Measurements from ENCODE around the gene CPEB3. TPM values are rescaled to one million over a fixed set of nuclear protein-coding genes. Genes with fewer than 3 reads are reported as not detected.
"Not testable (repeated sequence)": the region's sequence is repeated elsewhere in the genome, so short reads cannot be mapped to it uniquely, and the experiment has no call there.

Gene CPEB3
- total RNA-seq, 2 experiments from 2014 or later = 0.66 to 3.2 TPM

GRCh38 chr10:92219559-92219958 lies 71.3 kb downstream of the CPEB3 start:
- intact Hi-C loops (cut with micrococcal nuclease; ENCODE audit: unreplicated experiment) = no loop called here
- H3K79me2 ChIP-seq (ENCODE audit: insufficient read depth, low read depth, low read length) = no peaks in the 10 kb centered on the region
- no peaks in the 10 kb centered on the region for H4K20me1 ChIP-seq (ENCODE audit: insufficient read depth, low read length)
- H3K4me1 ChIP-seq (ENCODE audit: insufficient read depth, low read length, poor library complexity, severe bottlenecking) = no peaks in the 10 kb centered on the region
- no peaks in the 10 kb centered on the region for H3K9me2 ChIP-seq (ENCODE audit: insufficient read depth, low read length)
- no peaks in the 10 kb centered on the region for H3K9me3 ChIP-seq (ENCODE audit: low read length)
- ChIA-PET CTCF (ENCODE audit: unreplicated experiment) (no interaction called here), POLR2A (interaction anchor here (0.6 to 1.4 kb wide), 4 partner anchors 11 to 497 kb away, joined by 3 to 4 read pairs (median 4); no protein-coding TSS in a partner anchor)
- H2AFZ ChIP-seq (ENCODE audit: low read length) = no peak overlapping the region
- no peak for DNase-seq (ENCODE audit: low spot score)
- no peak overlapping the region for H3K27ac ChIP-seq (ENCODE audit: low read depth, low read length, poor library complexity, severe bottlenecking)
- no TSS peak for BruUV-seq (replicated peaks)
- H3K4me3 ChIP-seq (ENCODE audit: low read depth, low read length, poor library complexity, severe bottlenecking) = no peak overlapping the region
- H3K36me3 ChIP-seq (ENCODE audit: insufficient read depth, low read length) = no peaks in the 10 kb centered on the region
- TF ChIP-seq CTCF (conservative IDR thresholded peaks at IDR 0.05; ENCODE audit: low read length) (no peak), EZH2phosphoT487 (IDR thresholded peaks at IDR 0.05; ENCODE audit: borderline replicate concordance, low read depth, low read length) (no peak)
- no peak overlapping the region for H3K4me2 ChIP-seq (ENCODE audit: low read length)

GRCh38 chr10:92218569-92218968 lies 72.3 kb downstream of the CPEB3 start:
- intact Hi-C loops (cut with micrococcal nuclease; ENCODE audit: unreplicated experiment) = no loop called here
- no peaks in the 10 kb centered on the region for H3K4me1 ChIP-seq (ENCODE audit: insufficient read depth, low read length, poor library complexity, severe bottlenecking)
- CTCF ChIA-PET (ENCODE audit: unreplicated experiment) = no interaction called here
- POLR2A ChIA-PET = interaction anchor here (1.1 to 1.4 kb wide), 3 partner anchors 10 to 57 kb away, joined by 4 read pairs; no protein-coding TSS in a partner anchor
- H3K79me2 ChIP-seq (ENCODE audit: insufficient read depth, low read depth, low read length) = no peaks in the 10 kb centered on the region
- no peaks in the 10 kb centered on the region for H4K20me1 ChIP-seq (ENCODE audit: insufficient read depth, low read length)
- TF ChIP-seq CTCF (conservative IDR thresholded peaks at IDR 0.05; ENCODE audit: low read length) = no peak
- TF ChIP-seq EZH2phosphoT487 (IDR thresholded peaks at IDR 0.05; ENCODE audit: borderline replicate concordance, low read depth, low read length) = no peak
- no peak overlapping the region for H2AFZ ChIP-seq (ENCODE audit: low read length)
- no peak overlapping the region for H3K4me3 ChIP-seq (ENCODE audit: low read depth, low read length, poor library complexity, severe bottlenecking)
- H3K4me2 ChIP-seq (ENCODE audit: low read length) = no peak overlapping the region
- no peaks in the 10 kb centered on the region for H3K9me3 ChIP-seq (ENCODE audit: low read length)
- no peak overlapping the region for H3K27ac ChIP-seq (ENCODE audit: low read depth, low read length, poor library complexity, severe bottlenecking)
- H3K9me2 ChIP-seq (ENCODE audit: insufficient read depth, low read length) = no peaks in the 10 kb centered on the region
- DNase-seq (ENCODE audit: low spot score) = no peak
- no peaks in the 10 kb centered on the region for H3K36me3 ChIP-seq (ENCODE audit: insufficient read depth, low read length)
- BruUV-seq (replicated peaks) = no TSS peak

GRCh38 chr10:92216608-92217007 lies 74.3 kb downstream of the CPEB3 start:
- H3K36me3 ChIP-seq (ENCODE audit: insufficient read depth, low read length); CTCF ChIA-PET (ENCODE audit: unreplicated experiment); H3K27ac ChIP-seq (ENCODE audit: low read depth, low read length, poor library complexity, severe bottlenecking); H3K9me3 ChIP-seq (ENCODE audit: low read length); intact Hi-C loops (cut with micrococcal nuclease; ENCODE audit: unreplicated experiment); H3K4me3 ChIP-seq (ENCODE audit: low read depth, low read length, poor library complexity, severe bottlenecking); H4K20me1 ChIP-seq (ENCODE audit: insufficient read depth, low read length); H3K4me1 ChIP-seq (ENCODE audit: insufficient read depth, low read length, poor library complexity, severe bottlenecking); H3K4me2 ChIP-seq (ENCODE audit: low read length); H3K9me2 ChIP-seq (ENCODE audit: insufficient read depth, low read length); H2AFZ ChIP-seq (ENCODE audit: low read length); DNase-seq (ENCODE audit: low spot score); BruUV-seq (replicated peaks); H3K79me2 ChIP-seq (ENCODE audit: insufficient read depth, low read depth, low read length): not testable (repeated sequence)
- POLR2A ChIA-PET = interaction anchor here (0.7 to 1.3 kb wide), 2 partner anchors 28 to 106 kb away, joined by 3 read pairs; no protein-coding TSS in a partner anchor

GRCh38 chr10:92215222-92215621 lies 75.7 kb downstream of the CPEB3 start:
- H3K4me1 ChIP-seq (ENCODE audit: insufficient read depth, low read length, poor library complexity, severe bottlenecking); H3K4me3 ChIP-seq (ENCODE audit: low read depth, low read length, poor library complexity, severe bottlenecking); DNase-seq (ENCODE audit: low spot score); intact Hi-C loops (cut with micrococcal nuclease; ENCODE audit: unreplicated experiment); H3K4me2 ChIP-seq (ENCODE audit: low read length); H3K9me3 ChIP-seq (ENCODE audit: low read length); H3K36me3 ChIP-seq (ENCODE audit: insufficient read depth, low read length); H3K27ac ChIP-seq (ENCODE audit: low read depth, low read length, poor library complexity, severe bottlenecking); H3K9me2 ChIP-seq (ENCODE audit: insufficient read depth, low read length); H2AFZ ChIP-seq (ENCODE audit: low read length); H4K20me1 ChIP-seq (ENCODE audit: insufficient read depth, low read length); CTCF ChIA-PET (ENCODE audit: unreplicated experiment); BruUV-seq (replicated peaks); H3K79me2 ChIP-seq (ENCODE audit: insufficient read depth, low read depth, low read length): not testable (repeated sequence)
- POLR2A ChIA-PET = interaction anchor here (0.7 to 1.3 kb wide), 2 partner anchors 29 to 38 kb away, joined by 3 to 4 read pairs; no protein-coding TSS in a partner anchor
